SHP77 (cell line): ENCODE data around the gene GMEB2.
"Not testable (repeated sequence)": the region's sequence is repeated elsewhere in the genome, so short reads cannot be mapped to it uniquely, and the experiment has no call there.

Experiments
- DNase-seq, 2 experiments: peaks; one replicate each; lab custom pipeline; 2025; lab: John Stamatoyannopoulos, UW

GMEB2 gene

GRCh38 chr20:63570281-63571086, 56.4 kb downstream of the GMEB2 start:
- DNase-seq = no peak

GRCh38 chr20:63568986-63569949, 57.6 kb downstream of the GMEB2 start:
- DNase-seq = peak; percentile 66 to 90

- no peak for DNase-seq
Measured at GRCh38 chr20:63568170-63568981, 58.5 kb downstream of the GMEB2 start.

DNA sequence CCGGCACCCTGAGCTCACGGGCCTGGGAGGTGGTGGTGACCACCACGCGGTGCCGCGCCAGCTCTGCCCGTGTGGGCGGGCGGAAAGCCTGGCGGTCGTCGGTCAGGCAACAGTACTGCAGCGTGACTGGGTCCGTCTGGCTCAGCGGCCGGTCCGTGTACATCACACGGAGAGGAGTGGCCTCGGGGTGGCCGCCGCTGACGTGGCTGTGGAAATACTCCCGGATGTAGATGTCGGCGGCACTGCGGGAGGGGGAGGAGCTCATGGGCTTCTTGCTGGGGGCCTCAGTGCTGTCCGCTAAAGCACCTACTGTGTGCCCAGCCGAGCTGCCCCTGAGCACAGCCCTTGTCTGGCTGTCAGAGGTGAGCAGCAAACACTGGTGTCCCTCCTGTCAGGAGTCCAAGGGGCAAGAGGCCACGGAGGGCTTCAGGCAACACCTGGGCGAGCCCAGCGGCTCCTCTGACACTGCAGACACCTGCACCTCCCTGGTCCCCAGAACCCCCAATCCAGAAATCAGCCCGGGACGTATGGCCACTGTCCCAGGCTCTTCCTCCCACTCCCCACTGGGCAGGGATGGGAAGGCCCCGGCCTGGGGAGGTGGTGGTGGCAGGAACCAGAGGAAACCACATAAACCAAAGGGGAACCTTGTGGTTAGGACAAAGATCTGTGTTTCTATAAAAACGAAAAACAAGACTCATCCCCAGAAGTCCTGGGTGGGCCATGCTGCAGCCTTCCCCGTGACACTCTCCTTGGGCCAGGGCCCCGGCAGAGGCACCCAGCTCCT, 59.3 kb downstream of the GMEB2 start:
- no peak for DNase-seq

GRCh38 chr20:63567136-63567385, 59.8 kb downstream of the GMEB2 start:
- no peak for DNase-seq

- no peak for DNase-seq
Measured at GRCh38 chr20:63566395-63567135, 60.3 kb downstream of the GMEB2 start.

DNA sequence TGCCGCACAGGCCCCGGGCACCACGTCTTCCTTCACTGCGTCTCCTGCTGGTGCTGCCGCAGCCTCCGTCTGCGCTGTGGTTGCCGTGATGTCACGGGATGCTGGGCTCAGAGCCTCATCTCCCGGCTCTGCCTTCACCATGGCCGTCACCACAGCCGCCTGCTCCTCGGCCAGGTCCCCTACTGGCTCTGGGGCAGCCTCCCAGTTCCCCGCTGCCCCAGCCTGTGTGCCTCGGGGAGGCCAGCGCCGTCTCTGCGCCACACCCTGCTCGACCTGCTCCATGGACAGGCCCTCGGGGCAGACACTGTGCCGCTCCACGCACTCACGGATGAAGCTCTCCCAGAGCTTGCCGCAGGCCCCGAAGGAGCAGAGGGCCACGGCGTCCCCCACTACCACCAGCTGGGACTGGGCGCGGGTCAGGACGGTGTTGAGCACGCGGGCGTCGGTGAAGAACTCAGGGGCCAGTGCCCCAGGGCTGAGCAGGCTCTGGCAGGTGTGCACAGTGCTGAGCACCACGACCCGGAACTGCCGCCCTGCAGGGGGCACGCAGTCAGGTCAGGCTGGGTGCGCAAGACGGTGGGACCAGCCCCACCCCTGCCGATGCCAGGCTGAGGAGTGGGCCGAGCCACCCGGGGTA, 61.1 kb downstream of the GMEB2 start:
- no peak for DNase-seq

DNA sequence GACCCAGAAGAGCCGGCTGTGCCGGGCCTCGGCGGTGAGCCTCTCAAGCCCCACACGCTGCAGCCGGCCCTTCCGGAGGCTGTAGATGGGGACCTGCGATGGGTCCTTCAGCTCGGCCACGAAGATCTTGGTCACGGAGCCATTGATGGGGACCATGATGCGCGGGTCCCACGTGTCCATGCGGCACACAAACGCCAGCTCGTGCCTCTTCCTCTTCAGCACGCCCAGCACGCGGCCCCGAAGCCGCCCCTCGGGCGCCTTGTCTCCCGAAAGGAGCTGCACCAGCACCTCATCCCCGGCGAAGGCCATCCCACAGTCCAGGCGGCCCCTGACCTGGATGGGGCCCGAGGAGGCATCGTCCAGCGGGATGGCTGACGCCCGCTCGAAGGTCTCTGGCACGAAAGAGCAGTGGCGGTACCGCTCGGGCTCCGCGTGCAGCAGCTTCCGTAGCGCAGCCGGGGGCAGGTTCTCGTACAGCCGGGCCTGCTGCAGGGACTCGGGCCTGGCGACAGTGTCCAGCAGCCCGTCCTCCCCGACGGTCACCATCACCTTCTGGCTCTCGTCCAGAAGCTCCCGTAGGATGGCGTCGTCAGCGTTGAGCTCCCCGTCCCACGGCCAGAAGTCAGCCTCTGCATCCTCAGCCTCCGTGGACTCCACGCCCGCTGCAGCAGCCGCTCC, 61.7 kb downstream of the GMEB2 start:
- no peak for DNase-seq

- DNase-seq = no peak
Measured at GRCh38 chr20:63564036-63564810, 62.7 kb downstream of the GMEB2 start.

DNA sequence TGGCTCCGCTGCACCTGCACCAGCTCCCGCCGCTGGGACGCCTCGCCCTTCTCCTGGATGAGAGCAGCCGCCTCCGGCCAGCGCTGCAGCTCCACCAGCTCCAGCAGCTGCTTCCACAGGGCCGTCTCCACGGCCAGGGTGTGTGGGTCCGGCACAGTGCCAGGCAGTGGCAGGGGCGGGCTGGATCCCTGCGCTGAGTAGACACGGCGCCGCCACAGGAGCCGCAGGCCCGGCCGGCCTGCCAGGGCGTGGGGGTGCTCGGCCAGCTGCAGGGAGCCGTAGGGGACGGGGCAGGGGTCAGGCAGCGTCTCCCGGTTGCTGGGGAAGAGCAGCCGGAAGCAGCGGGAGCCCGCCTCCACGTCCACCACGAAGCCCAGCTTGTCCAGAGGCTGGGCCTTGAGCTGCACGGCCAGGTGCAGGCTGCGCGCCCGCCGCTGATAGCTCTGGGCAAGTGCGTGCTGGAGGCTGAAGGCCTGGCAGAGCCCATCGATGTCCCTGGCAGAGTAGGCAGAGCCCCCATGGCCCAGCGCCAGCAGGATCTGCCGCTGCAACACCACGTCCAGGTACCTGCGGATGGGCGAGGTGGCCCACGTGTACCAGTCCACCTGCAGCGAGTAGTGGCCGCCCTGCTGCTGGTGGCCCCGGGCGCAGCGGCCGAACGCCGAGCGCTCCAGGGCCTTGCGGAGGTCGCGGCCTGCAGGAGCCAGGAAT, 63.5 kb downstream of the GMEB2 start:
- no peak for DNase-seq

- no peak for DNase-seq
Measured at GRCh38 chr20:63562461-63563224, 64.3 kb downstream of the GMEB2 start.

DNA sequence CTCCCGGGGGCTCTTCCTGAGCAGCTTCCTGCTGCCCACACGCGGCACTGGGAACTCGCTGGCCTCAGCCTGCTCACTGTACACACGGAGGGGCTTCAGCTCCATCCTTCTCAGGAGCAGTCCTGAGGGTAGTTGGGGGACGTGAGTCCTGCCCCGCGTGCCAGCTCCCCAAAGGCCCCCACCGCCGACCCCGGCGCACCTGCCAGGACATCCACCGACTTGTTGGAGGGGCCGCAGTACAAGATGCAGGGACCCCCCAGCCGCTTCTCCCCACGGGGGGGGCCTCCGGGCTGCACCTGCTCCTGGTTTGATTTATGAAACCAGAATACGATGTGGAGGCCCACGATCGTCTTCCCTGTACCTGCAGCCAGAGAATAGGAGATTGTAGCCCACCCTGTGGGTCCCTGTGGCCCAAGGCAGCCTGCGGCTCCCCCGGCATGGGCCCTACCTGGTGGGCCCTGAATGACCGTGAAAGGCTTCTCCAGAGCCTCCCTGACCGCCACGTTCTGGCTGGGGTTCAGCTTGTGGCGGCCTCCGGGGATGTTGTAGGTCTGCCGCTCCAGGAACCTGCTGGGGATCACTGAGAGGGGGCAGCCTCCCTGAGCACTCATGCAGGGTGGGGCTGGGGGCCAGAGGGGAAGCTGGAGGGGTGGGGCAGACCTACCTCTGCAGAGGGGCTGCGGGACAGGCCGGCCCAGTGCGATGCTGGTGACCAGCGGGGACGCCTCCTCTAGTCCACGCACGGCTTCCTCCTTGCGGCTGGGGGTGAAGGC, 65.1 kb downstream of the GMEB2 start:
- DNase-seq = no peak

DNA sequence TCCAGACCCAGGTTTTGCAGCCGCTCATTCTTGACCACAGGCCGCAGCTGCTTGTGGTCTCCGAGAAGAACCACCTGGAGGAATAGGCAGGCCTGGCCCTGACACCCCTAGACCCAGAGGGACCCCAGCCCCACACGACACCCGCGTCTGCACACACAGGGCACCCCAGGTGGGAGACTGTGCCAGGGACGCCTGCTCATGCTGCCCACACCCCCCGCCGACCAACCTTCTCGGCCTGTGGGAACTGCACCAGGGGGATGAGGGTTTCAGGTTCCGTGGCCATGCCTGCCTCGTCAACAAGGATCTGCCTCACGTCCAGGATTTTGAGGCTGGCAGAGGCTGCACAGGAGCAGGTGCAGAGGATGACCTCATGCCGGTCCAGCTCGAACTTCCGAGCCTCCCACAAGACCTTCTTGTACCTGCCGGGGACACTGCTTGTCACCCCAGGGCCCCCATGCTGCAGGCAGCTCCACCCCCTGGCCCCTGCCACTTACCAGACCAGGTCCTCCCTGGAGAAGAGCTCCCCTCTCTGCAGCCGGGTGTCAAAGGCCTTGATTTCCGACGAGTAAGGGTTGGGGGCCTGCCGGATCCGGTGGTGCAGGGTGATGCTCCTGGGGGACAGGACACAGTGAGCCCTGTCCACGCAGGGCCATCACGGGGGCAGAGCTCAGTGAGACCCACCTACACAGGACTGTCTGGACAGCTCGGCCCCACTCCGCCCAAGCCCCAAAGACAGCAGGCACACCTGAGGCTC, 65.9 kb downstream of the GMEB2 start:
- DNase-seq = no peak

DNA sequence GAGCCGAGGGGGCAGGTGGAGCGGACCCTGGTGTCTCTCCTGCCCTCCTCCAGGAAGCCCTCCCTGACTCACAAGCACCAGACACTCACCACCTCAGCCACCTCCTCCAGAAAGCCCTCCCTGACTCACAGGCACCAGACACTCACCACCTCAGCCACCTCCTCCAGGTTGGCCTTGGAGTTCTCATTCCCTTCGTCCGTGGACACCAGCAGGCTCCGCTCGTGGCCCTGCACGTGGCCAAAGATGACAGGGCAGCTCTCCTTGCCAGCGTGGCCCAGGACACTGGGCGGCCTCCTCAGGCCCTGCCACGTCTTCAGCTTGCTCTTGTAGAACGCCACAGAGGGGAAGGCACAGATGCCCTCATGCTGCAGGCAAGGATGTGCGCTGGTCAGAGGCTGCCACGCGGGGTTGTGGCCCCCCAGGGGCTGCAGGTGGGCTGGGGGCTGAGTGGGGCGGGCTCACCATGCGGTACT, 66.5 kb downstream of the GMEB2 start:
- no peak for DNase-seq

- DNase-seq = not testable (repeated sequence)
Measured at GRCh38 chr20:63559485-63560332, 67.2 kb downstream of the GMEB2 start.
